Smooth muscle cell (in vitro differentiated cells): ENCODE data around the gene SORCS1. TPM values are rescaled to one million over a fixed set of nuclear protein-coding genes. Genes with fewer than 3 reads are reported as not detected.

Experiments
- DNase-seq: peaks from one replicate; lab custom pipeline; 2025; ENCODE audit not compliant: unreplicated experiment; lab: John Stamatoyannopoulos, UW
- H2AFZ ChIP-seq: fragments of 200-600 bp; sonication (generic); 2 replicates; pipeline ENCODE4 v1.6.0; 2016; ENCODE audit warnings: antibody characterized with exemption, low read depth, mild to moderate bottlenecking
- H3F3A ChIP-seq: fragments of 200-600 bp; sonication (generic); 2 replicates; pipeline ENCODE4 v1.6.0; 2017; ENCODE audit warnings: antibody characterized with exemption, low read depth
- H3K27ac ChIP-seq: fragments of 200-600 bp; sonication (generic); 2 replicates; pipeline ENCODE4 v1.5.1; 2016; ENCODE audit warnings: low read depth, mild to moderate bottlenecking
- H3K27me3 ChIP-seq: fragments of 200-600 bp; sonication (generic); 2 replicates; pipeline ENCODE4 v1.6.1; 2016; ENCODE audit warnings: low read depth, mild to moderate bottlenecking
- H3K36me3 ChIP-seq: fragments of 200-600 bp; sonication (generic); 2 replicates; pipeline ENCODE4 v1.5.1; 2016; ENCODE audit warnings: low read depth
- H3K4me1 ChIP-seq: fragments of 200-600 bp; sonication (generic); 2 replicates; pipeline ENCODE4 v1.5.1; 2016; ENCODE audit warnings: low read depth
- H3K4me2 ChIP-seq: fragments of 200-600 bp; sonication (generic); 2 replicates; pipeline ENCODE4 v1.6.0; 2016; ENCODE audit warnings: mild to moderate bottlenecking
- H3K4me3 ChIP-seq: fragments of 200-600 bp; sonication (generic); 2 replicates; pipeline ENCODE4 v1.5.1; 2016; ENCODE audit warnings: mild to moderate bottlenecking
- H3K79me2 ChIP-seq: fragments of 200-600 bp; sonication (generic); 2 replicates; pipeline ENCODE4 v1.6.0; 2016; ENCODE audit warnings: low read depth, mild to moderate bottlenecking
- H3K9ac ChIP-seq: fragments of 200-600 bp; sonication (generic); 2 replicates; pipeline ENCODE4 v1.6.0; 2016; ENCODE audit warnings: low read depth
- H3K9me3 ChIP-seq: fragments of 200-600 bp; sonication (generic); replicated peaks from 2 replicates; pipeline ENCODE4 v1.5.1; 2016; ENCODE audit warnings: low read depth
- H4K20me1 ChIP-seq: fragments of 200-600 bp; sonication (generic); 2 replicates; pipeline ENCODE4 v1.6.0; 2016; ENCODE audit warnings: low read depth
- WGBS: methylation state at CpG from one replicate; pipeline ENCODE4 v1.1.7; 2016; ENCODE audit warnings: low lambda C conversion rate; 5-methylcytosine and 5-hydroxymethylcytosine counted together
- polyA plus RNA-seq: library from polyadenylated mRNA; unstranded; fragments of >200 nt; fragmentation: Nextera tagmentation; extraction: Ambion mirVana; gene quantifications from 2 replicates; pipeline ENCODE4 v1.2.1, GENCODE V29; 2016
- total RNA-seq: library from RNA; depleted of rRNA; stranded (reverse); fragments of >200 nt; gene quantifications from 2 replicates; pipeline ENCODE4 v1.2.3, GENCODE V29; 2014
- TF ChIP-seq, protein P1 (sequence below): fragments of 200-600 bp; sonication (generic); IDR thresholded peaks from 2 replicates; pipeline ENCODE4 v1.5.1; 2017; ENCODE audit warnings: borderline replicate concordance, mild to moderate bottlenecking, antibody characterized with exemption; ENCODE audit not compliant: insufficient read depth, poor library complexity, severe bottlenecking

SORCS1 gene
- total and polyA plus RNA-seq, 2 experiments from 2014 or later: 0.67 TPM; not detected in 1

DNA sequence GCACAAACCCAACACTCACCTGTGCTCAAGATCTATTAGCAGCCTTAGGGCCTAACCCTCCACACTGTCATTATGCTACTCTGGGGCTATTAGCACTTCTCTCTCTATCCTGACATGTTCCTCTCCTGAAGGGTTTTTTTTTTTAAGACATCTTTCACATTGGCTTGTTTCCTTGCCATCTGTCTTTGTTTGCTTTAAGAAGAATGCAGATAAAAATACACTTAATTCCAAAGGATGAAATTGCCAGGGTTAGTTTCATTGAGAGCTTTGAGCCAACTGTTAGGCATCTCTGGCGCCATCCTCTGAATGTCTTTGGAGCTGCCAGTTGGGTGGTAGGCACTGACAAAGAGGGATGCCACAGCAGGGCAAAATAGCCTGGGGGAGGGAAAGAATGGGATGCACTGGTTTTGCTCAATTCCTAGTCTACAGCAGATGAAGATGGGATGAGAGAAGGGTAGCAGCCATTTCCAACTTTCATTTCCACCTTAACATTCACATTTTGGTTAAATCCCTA, 399.2 kb downstream of the SORCS1 start:
- Histone ChIP-seq H3K36me3 (no peaks in the 10 kb centered on the region), H3K27ac (no peak overlapping the region), H3K9ac (no peak overlapping the region), H3F3A (no peaks in the 10 kb centered on the region), H3K27me3 (no peaks in the 10 kb centered on the region), H2AFZ (no peak overlapping the region), H4K20me1 (no peaks in the 10 kb centered on the region), H3K79me2 (no peaks in the 10 kb centered on the region), H3K4me2 (no peak overlapping the region), H3K4me1 (peaks cover 12% of the 10 kb centered on the region), H3K9me3 (no peaks in the 10 kb centered on the region), H3K4me3 (no peak overlapping the region)
- WGBS: 83% methylated on average over 1 of the region's 1 CpG
- TF ChIP-seq, protein P1, sequence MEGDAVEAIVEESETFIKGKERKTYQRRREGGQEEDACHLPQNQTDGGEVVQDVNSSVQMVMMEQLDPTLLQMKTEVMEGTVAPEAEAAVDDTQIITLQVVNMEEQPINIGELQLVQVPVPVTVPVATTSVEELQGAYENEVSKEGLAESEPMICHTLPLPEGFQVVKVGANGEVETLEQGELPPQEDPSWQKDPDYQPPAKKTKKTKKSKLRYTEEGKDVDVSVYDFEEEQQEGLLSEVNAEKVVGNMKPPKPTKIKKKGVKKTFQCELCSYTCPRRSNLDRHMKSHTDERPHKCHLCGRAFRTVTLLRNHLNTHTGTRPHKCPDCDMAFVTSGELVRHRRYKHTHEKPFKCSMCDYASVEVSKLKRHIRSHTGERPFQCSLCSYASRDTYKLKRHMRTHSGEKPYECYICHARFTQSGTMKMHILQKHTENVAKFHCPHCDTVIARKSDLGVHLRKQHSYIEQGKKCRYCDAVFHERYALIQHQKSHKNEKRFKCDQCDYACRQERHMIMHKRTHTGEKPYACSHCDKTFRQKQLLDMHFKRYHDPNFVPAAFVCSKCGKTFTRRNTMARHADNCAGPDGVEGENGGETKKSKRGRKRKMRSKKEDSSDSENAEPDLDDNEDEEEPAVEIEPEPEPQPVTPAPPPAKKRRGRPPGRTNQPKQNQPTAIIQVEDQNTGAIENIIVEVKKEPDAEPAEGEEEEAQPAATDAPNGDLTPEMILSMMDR: no peak
- no peak for DNase-seq

DNA sequence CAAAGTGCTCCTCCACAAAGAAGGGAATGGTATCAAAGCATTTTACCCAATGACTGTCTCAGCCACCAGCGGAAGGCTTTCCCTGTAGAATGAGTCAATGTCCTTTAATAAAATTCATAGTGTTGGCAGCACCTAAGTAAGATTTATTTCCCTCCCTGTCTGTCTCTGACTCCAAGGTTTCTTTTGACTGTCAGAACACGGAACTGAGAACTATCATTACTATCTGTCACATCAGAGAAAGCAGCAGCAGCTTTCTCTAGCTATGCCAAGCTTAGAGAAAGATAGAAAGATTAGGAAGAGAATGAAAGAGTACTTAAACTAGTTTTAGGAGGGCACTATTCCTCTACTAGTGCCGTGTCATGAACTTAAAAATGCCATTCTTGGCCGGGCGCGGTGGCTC, 400.1 kb downstream of the SORCS1 start:
- WGBS: 80% methylated on average over 6 of the region's 6 CpGs
- H3K9ac ChIP-seq: no peak overlapping the region
- no peak overlapping the region for H3K27ac ChIP-seq
- peaks cover 12% of the 10 kb centered on the region for H3K4me1 ChIP-seq
- H3K4me2 ChIP-seq: no peak overlapping the region
- no peak for DNase-seq
- H4K20me1 ChIP-seq: no peaks in the 10 kb centered on the region
- H3F3A ChIP-seq: no peaks in the 10 kb centered on the region
- H3K36me3 ChIP-seq: no peaks in the 10 kb centered on the region
- TF ChIP-seq, protein P1: no peak
- no peak overlapping the region for H3K4me3 ChIP-seq
- no peaks in the 10 kb centered on the region for H3K9me3 ChIP-seq
- no peaks in the 10 kb centered on the region for H3K79me2 ChIP-seq
- no peaks in the 10 kb centered on the region for H3K27me3 ChIP-seq
- H2AFZ ChIP-seq: no peak overlapping the region

DNA sequence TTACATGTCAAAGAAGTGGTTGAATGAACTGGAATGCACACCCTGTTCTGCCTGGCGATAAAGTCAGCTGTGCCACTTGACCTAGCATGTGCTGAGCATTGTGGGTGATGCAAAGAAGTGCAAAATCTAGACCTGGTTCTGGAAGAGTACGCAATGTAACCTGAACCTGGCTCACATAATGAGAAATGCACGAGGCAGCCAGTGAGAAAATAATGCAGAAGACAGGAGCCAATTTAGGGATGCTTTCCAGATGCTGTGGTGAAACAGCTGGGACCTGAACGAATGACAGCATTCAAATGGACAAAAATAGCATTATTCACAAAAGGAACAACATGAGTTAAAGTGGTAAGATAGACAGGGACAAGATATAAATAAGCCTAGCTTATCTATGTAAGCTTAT, 402.6 kb downstream of the SORCS1 start:
- TF ChIP-seq, protein P1: no peak
- H4K20me1 ChIP-seq: no peaks in the 10 kb centered on the region
- H3K9me3 ChIP-seq: no peaks in the 10 kb centered on the region
- 78% methylated on average over 4 of the region's 4 CpGs for WGBS
- H3K4me2 ChIP-seq: no peak overlapping the region
- no peaks in the 10 kb centered on the region for H3K36me3 ChIP-seq
- peaks cover 4% of the 10 kb centered on the region for H3K4me1 ChIP-seq
- no peaks in the 10 kb centered on the region for H3K79me2 ChIP-seq
- H2AFZ ChIP-seq: no peak overlapping the region
- H3K27me3 ChIP-seq: no peaks in the 10 kb centered on the region
- H3K9ac ChIP-seq: no peak overlapping the region
- no peaks in the 10 kb centered on the region for H3F3A ChIP-seq
- no peak overlapping the region for H3K4me3 ChIP-seq
- H3K27ac ChIP-seq: no peak overlapping the region
- no peak for DNase-seq

DNA sequence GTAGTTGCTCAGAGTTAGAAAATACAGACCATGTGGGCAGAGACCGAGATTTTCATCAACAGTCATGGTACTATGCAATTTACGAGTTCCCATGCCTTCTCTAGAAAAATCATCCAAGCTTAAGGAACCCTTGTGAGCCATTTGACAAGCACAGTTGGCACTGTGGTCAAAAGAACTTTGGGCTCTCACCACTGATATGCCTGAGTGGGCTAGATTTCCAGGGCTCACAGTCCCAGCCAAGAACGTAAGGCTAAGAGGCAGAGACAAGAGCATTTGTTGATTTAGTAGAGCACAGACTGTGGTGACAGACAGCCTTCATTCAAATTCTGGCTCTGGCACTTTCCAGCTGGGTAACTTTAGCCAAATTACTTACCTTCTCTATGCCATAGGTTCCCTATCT, 407.0 kb downstream of the SORCS1 start:
- Histone ChIP-seq H3K4me3 (no peak overlapping the region), H3K4me1 (no peaks in the 10 kb centered on the region), H4K20me1 (no peaks in the 10 kb centered on the region), H3F3A (no peaks in the 10 kb centered on the region), H3K9me3 (no peaks in the 10 kb centered on the region), H2AFZ (no peak overlapping the region), H3K4me2 (no peak overlapping the region), H3K27ac (no peak overlapping the region), H3K79me2 (no peaks in the 10 kb centered on the region), H3K9ac (no peak overlapping the region), H3K27me3 (no peaks in the 10 kb centered on the region), H3K36me3 (no peaks in the 10 kb centered on the region)
- TF ChIP-seq, protein P1: no peak
- no peak for DNase-seq
- WGBS: 95% methylated on average over 3 of the region's 3 CpGs
